Mesothelial cell of epicardium (in vitro differentiated cells): Measurements from ENCODE around the gene TMCO4. TPM values are rescaled to one million over a fixed set of nuclear protein-coding genes. Genes with fewer than 3 reads are reported as not detected.
"Not testable (repeated sequence)": the region's sequence is repeated elsewhere in the genome, so short reads cannot be mapped to it uniquely, and the experiment has no call there.

Source experiments
- DNase-seq, 2 experiments: peaks; one replicate each; pipeline ENCODE4 v3.0.0; 2021; ENCODE audit warnings: low spot score in 2 of 2; ENCODE audit not compliant: unreplicated experiment in 2 of 2
- H3K27ac Mint-ChIP-seq: 2 replicates; pipeline ENCODE4 v1.8.0; 2021; ENCODE audit warnings: mixed read lengths
- H3K27me3 Mint-ChIP-seq: 2 replicates; pipeline ENCODE4 v1.8.0; 2021; ENCODE audit warnings: low read depth, mixed read lengths
- H3K36me3 Mint-ChIP-seq: 2 replicates; pipeline ENCODE4 v1.8.0; 2021; ENCODE audit warnings: mixed read lengths
- H3K4me1 Mint-ChIP-seq: 2 replicates; pipeline ENCODE4 v1.8.0; 2021; ENCODE audit warnings: mixed read lengths
- H3K4me3 Mint-ChIP-seq: 2 replicates; pipeline ENCODE4 v1.8.0; 2021; ENCODE audit warnings: mild to moderate bottlenecking, moderate library complexity, mixed read lengths
- H3K9me3 Mint-ChIP-seq: 2 replicates; pipeline ENCODE4 v1.8.0; 2021; ENCODE audit warnings: mixed read lengths
- total RNA-seq: library from RNA; stranded (reverse); gene quantifications from 3 replicates; pipeline ENCODE4 v1.2.1, GENCODE V29; 2021
- TF ChIP-seq, protein P1 (sequence below): fragments of 200-600 bp; sonication (generic); IDR thresholded peaks from one replicate; pipeline ENCODE4 v1.5.0; 2021; ENCODE audit warnings: antibody characterized with exemption; ENCODE audit not compliant: unreplicated experiment

The TMCO4 gene
- total RNA-seq, 1 donor from 2014 or later: 21.4 TPM

- no peak overlapping the region for H3K4me3 Mint-ChIP-seq
- no peak for DNase-seq
- peaks cover under 1% of the 10 kb centered on the region for H3K4me1 Mint-ChIP-seq
- TF ChIP-seq, protein P1, sequence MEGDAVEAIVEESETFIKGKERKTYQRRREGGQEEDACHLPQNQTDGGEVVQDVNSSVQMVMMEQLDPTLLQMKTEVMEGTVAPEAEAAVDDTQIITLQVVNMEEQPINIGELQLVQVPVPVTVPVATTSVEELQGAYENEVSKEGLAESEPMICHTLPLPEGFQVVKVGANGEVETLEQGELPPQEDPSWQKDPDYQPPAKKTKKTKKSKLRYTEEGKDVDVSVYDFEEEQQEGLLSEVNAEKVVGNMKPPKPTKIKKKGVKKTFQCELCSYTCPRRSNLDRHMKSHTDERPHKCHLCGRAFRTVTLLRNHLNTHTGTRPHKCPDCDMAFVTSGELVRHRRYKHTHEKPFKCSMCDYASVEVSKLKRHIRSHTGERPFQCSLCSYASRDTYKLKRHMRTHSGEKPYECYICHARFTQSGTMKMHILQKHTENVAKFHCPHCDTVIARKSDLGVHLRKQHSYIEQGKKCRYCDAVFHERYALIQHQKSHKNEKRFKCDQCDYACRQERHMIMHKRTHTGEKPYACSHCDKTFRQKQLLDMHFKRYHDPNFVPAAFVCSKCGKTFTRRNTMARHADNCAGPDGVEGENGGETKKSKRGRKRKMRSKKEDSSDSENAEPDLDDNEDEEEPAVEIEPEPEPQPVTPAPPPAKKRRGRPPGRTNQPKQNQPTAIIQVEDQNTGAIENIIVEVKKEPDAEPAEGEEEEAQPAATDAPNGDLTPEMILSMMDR: no peak
- H3K27ac Mint-ChIP-seq: no peak overlapping the region
- H3K9me3 Mint-ChIP-seq: peaks cover 8% of the 10 kb centered on the region
- no peaks in the 10 kb centered on the region for H3K27me3 Mint-ChIP-seq
- peaks cover 23% of the 10 kb centered on the region for H3K36me3 Mint-ChIP-seq
These were observed 6.2 kb downstream of the TMCO4 start for GRCh38 chr1:19793360-19794046.

- Mint-ChIP-seq H3K9me3 (peaks cover 8% of the 10 kb centered on the region), H3K27me3 (no peaks in the 10 kb centered on the region), H3K4me1 (peaks cover 5% of the 10 kb centered on the region), H3K36me3 (peaks cover 23% of the 10 kb centered on the region), H3K4me3 (no peak overlapping the region), H3K27ac (no peak overlapping the region)
- TF ChIP-seq, protein P1: no peak
- no peak for DNase-seq
These were observed 7.3 kb downstream of the TMCO4 start for GRCh38 chr1:19792237-19793002.

- H3K4me3 Mint-ChIP-seq, DNase-seq, H3K27me3 Mint-ChIP-seq, H3K9me3 Mint-ChIP-seq, H3K27ac Mint-ChIP-seq: not testable (repeated sequence)
- H3K36me3 Mint-ChIP-seq: peaks cover 27% of the 10 kb centered on the region
- H3K4me1 Mint-ChIP-seq: peaks cover 22% of the 10 kb centered on the region
These were observed 9.4 kb downstream of the TMCO4 start for GRCh38 chr1:19790061-19790975.

DNA sequence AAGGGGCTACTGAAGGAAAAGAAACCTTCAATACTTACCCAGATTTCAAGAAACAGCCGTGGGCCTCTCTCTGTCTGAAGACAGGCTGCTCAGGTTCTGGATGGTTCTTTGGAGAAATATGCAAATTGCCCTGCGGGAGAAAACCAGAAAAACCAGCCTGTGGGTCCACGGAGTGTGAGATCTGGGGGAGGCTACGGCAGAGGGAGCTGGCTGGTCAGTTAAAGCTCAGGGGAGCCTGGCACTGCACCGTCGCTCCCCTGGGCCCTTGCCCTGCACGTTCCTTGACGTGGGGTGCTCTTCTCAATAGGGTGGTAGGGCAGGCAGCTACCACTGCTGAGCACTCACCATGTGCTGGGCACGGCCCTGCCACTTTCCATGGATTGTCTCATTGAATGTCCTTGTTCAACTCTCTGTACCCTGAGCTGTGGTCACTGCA, 12.7 kb downstream of the TMCO4 start:
- TF ChIP-seq, protein P1: no peak
- Mint-ChIP-seq H3K36me3 (peaks cover 24% of the 10 kb centered on the region), H3K27me3 (no peaks in the 10 kb centered on the region), H3K4me3 (no peak overlapping the region), H3K4me1 (peaks cover 22% of the 10 kb centered on the region), H3K27ac (peak overlapping the region; percentile 82), H3K9me3 (peaks cover 8% of the 10 kb centered on the region)
- DNase-seq: peak in 1 of 2 experiments; percentile 59

DNA sequence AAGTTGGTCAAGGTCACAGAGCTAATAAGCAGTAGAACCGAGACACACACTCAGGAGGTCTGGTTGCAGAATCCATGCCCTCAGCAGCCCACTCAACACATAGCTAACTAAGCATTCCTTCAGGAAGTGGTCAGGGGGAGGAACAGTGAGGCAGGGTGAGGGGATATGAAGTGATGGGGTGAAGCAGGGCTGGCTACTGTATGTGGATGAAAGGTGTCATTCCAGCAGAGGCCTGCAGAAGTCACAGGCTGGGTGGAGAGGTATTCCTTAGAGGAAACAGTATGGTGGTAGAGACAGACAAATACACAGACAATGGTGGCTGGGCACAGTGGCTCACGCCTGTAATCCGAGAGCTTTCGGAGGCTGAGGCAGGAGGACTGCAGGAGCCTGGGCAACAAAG, 14.1 kb downstream of the TMCO4 start:
- Mint-ChIP-seq H3K4me3 (no peak overlapping the region), H3K9me3 (peaks cover 4% of the 10 kb centered on the region), H3K27me3 (no peaks in the 10 kb centered on the region), H3K36me3 (peaks cover 23% of the 10 kb centered on the region), H3K27ac (peak overlapping the region; percentile 13), H3K4me1 (peaks cover 22% of the 10 kb centered on the region)
- no peak for DNase-seq
- TF ChIP-seq, protein P1: no peak
